HG03280 (cell line): ENCODE data around the gene STEAP1.

ENCODE experiments used
- ATAC-seq: cut with Tn5 transposase; IDR thresholded peaks from one replicate; pipeline ENCODE4 v1.9.1; 2021; ENCODE audit warnings: mild to moderate bottlenecking, moderate library complexity; ENCODE audit not compliant: unreplicated experiment

STEAP1 gene

DNA sequence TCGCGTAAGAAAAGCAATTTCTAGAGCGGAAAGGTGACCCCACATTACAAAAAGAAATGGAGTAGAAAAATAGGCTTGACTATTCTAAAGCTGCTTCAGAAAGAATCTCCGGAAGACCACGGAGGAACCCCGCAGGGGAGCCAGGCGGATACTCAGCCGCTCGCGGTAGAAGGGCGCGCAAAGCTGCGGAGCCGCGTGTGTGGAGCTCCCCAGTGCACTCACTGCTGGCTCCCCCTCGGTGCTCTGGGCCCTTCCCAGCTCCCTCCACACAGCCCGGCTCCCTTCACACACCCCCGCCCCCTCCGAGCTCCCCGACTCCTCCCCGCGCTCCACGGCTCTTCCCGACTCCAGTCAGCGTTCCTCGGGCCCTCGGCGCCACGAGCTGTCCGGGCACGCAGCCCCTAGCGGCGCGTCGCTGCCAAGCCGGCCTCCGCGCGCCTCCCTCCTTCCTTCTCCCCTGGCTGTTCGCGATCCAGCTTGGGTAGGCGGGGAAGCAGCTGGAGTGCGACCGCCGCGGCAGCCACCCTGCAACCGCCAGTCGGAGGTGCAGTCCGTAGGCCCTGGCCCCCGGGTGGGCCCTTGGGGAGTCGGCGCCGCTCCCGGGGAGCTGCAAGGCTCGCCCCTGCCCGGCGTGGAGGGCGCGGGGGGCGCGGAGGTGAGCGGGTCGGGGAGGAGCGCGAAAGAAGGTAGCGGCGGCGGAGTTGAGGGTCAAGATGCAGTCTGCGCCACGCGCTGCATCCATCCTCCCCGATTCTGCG is 57.3 kb downstream of the STEAP1 start, which contains the start of gene STEAP2:
STEAP2 (plus strand) TSS at position 350 of the 758 bp plus-strand sequence. CDS start 13,343 bp downstream, outside the sequence.
- peak; percentile 84 for ATAC-seq

DNA sequence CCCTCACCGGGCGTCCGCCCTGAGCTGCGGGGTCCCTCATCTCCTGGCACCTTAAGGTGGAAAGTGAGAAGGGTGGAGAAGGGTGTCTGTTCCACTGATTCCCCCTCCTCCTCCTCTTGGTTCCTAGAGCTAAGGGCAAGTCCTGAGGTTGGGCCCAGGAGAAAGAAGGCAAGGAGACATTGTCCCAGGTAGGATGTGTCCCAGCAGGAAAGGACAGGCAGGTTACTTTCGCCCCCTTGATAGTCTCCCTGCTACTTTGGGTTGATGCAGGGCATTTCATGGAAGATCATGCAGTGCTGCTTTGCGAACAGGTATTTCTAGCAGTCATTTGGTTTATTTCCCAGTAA is 57.9 kb downstream of the STEAP1 start:
- no peak for ATAC-seq

DNA sequence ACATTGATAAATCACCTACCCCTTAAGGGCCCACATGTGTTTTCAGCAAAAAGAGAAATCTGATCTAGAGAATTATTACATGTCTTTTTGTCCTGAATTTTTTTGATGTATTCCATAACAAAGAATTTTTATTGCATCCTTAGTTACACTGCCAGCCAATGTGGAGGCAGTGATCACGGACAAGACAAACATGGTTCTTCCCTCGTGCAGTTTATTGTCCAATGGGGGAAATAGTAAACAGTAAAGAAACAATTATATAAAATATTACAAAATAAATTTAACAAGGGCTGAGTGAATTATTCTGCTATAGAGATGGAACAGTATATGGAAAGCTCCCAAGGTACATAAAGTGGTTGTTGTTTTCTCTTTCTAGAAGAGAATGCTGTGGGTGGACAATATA is 59.3 kb downstream of the STEAP1 start:
- ATAC-seq: no peak
